Transverse colon (tissue), 4 donors: Measurements from ENCODE around the gene ZNHIT6.

ENCODE experiments used
- CTCF ChIP-seq, 5 experiments: fragments of 200-600 bp in 3 of 5; fragments of 450-650 bp in 2 of 5; sonication (generic) in 3 of 5; IDR thresholded peaks; 1 replicate in 2 of 5; 2 replicates in 3 of 5; pipeline ENCODE4 v1.5.1; 2016 to 2017; ENCODE audit warnings: antibody characterized with exemption in 5 of 5, inconsistent platforms in 3 of 5, mild to moderate bottlenecking in 2 of 5, moderate library complexity in 1 of 5
- POLR2A ChIP-seq: fragments of 450-650 bp; IDR thresholded peaks from one replicate; pipeline ENCODE4 v1.6.1; 2016; ENCODE audit warnings: antibody characterized with exemption, mild to moderate bottlenecking, moderate library complexity
- POLR2AphosphoS5 ChIP-seq, 3 donors: sonication (generic); formaldehyde crosslinking; IDR thresholded peaks; one replicate each; pipeline ENCODE4 v1.6.1; 2016; ENCODE audit warnings: antibody characterized with exemption in 3 of 3

DNA sequence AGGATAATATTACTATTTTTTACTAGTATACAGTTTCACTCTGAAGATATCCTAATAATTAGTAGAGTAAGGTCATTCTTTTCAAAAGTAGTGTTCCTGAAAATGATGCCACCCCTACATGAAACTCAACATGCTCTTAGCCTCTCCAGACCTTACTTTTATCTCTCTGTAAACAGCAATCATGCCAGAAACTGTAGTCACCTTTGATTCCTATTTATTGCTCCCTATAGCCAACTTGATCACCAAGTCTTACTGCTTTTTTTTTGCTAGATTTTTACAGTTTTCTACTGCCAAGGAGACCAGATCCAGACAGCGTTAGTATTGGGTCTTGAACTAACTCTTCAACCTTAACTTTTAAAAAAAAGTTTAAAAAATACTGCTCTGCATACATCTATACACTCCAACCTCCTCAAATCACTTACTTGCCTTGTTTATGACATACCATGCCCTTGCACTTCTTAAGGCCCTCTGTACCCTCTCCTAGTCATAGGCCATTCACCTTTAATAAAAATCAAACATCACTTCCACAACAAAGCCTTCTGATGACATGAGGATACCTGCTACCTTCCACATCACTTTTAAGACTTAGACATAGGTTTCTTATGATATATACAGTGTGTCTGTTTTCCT is 36.1 kb downstream of the ZNHIT6 start:
- TF ChIP-seq CTCF (IDR thresholded peaks at IDR 0.05) (no peak), POLR2A (no peak), POLR2AphosphoS5 (IDR thresholded peaks at IDR 0.05) (no peak)
